NOMO-1 treated with DMSO at 0.1 percent for 48 hours (cell line): Measurements from ENCODE around the gene DPM3.
"Not testable (repeated sequence)": the region's sequence is repeated elsewhere in the genome, so short reads cannot be mapped to it uniquely, and the experiment has no call there.

Source experiments
- DNase-seq: peaks from one replicate; lab custom pipeline; 2025; ENCODE audit not compliant: unreplicated experiment; lab: John Stamatoyannopoulos, UW

The DPM3 gene

DNA sequence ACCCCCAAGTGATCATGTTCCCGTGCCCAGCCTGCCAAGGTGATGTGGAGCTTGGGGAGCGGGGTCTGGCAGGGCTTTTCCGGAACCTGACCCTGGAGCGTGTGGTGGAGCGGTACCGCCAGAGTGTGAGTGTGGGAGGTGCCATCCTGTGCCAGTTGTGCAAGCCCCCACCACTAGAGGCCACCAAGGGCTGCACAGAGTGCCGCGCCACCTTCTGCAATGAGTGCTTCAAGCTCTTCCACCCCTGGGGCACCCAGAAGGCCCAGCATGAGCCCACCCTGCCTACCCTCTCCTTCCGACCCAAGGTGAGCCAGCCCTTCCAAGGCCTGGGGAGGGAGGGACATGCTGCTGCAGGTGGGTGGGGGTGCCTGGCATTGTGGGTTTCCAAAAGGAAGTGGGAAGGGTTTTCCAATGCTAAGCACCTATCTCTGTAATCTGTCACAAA, 35.6 kb upstream of the DPM3 start:
- DNase-seq: no peak

DNA sequence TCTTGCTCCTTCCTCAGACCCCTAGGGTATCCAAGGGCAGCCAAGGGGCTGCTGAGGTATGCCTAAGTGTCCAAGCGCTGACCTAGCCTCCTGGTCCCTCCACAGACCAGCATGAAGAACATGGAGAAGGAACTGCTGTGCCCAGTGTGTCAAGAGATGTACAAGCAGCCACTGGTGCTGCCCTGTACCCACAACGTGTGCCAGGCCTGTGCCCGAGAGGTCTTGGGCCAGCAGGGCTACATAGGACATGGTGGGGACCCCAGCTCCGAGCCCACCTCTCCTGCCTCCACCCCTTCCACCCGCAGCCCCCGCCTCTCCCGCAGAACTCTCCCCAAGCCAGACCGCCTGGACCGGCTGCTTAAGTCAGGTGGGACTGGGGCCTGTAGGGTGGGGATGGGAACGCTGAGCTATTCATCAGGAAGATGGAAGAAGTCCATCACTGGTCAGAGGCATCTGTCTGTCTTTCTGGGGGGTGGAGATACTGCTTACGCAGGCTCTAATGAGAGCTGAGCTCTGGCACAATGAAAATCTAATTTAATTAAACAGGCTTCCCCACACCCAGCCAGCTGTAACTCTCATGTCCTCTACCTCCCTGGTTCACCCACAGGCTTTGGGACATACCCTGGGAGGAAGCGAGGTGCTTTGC, 35.1 kb upstream of the DPM3 start:
- DNase-seq: no peak

DNA sequence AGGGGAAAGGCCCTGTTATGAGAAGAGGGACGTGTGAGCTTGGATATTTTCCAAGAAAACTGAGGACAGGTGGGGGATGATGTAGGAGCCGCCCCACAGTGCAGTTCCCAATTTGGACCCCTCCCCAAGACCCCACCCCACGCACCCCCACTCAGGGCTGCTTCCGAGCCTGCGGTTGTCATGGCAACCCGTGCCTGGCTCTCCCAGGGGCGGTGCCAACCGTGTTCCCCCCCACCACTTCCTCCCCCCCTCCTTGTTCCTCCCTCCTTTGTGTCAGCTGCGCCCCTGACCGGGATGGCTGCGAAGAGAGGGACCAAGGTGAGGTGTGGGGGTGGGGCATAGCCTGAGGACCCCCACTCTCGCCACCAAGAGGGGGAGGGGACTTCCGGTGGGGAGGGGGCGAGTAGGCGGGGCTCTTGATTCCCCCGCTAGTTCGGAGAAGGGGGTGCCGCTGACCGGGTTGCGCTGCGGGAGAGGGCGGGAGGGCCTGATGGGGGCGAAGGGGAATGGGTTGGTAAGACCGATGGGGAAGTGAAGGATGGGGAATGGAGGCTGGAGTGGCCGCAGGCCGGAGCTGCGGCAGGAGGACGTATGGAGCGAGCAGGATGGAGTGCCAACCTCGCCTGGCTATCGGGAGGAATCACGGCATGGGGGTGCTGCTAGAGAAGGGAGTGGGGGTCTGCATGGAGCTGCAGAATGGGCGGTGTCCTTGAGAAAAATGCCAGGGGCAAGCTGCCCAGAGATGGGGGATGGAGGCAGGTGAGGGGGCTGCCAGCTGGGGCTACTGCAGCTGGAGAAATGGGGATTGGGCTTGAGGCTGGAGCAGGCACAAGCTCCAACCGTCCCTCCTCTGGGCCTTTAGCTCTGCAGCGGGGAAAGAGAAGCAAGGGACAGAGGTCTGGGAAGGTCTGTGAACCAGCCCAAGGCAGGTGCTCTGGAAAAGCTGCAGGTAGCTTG, 34.3 kb upstream of the DPM3 start:
- DNase-seq: no peak

DNA sequence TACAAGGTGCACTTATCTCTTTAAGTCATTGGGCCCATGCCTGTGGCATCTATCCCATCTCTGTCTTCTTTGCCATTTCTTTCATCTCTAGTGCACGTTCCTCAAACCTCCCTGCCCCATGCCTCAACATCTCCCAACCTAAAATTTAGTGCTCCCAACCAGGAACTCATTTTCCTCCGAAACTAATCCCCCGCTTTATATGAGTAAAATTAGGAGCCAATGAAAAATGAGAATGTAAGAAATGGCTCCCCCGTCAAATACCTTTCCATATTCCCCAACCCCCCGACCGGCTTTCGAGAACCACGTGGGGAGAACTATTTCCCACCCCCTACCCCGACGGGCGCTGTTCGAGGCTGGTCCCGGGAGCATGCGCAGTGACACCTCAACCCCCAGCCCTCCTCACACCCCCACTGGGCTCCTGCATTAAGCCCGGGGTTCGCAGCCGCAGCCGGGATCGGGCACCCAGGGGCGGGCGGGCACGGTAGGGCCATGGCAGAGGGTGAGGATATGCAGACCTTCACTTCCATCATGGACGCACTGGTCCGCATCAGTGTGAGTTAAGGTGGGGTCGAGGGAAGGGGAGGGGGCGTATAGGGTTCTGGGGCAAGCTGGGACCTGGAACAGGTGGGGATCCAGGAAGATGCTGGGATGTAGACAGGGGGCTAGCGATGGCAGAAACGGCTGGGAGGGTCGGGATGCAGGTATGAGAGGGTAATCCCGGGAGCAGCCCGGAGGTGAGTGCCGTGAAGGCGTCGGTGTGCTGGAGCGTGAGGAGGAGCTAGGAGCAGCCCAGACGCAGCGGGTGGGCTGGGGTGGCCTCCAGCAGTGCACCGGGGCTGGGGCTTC, 33.4 kb upstream of the DPM3 start, which contains the start of gene TRIM46:
TSS of gene TRIM46 (plus strand) at position 372 of the 846 bp plus-strand sequence. CDS start at position 490, 118 bp downstream.
- no peak for DNase-seq

DNA sequence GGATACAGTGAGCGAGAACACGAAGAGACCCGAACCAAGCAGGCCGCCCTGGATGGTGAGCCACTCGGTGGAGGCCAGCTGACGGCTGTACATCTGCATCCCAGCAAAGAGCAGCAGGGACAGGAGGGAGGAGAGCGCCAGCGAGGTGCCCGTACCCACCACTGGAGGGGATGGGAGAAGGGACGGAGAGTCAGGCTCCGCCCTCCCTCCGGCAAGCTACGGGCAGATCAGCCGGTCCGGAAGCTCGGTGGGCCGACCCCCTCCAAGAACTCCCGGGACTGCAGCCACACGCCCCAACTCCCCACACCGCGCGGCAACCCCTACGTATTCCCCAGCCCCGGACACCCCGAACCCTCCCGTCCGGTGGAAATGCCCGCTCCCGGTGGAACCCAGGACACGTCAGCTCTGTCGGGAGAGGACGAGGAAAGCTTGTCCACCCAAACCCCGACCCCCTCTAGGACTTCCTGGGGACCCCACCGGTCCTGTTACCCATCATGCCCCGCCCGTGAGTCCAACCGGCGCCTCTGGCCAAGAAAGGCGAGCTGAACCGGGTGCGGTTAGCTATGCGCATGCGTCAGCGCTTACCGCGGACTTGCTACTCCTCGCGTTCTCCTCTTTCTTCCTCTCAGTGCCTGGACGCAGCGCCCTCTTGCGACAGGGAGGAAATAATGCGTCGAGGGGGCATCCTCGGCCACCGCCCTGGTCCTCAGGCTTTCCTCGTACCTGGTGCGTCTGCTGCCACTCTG, 32.6 kb upstream of the DPM3 start, which contains the start of gene KRTCAP2:
TSS of gene KRTCAP2 (minus strand) at position 573 of the 746 bp plus-strand sequence. CDS start at position 493, 80 bp downstream.
- peak; percentile 95 for DNase-seq

- no peak for DNase-seq
Measured at GRCh38 chr1:155171836-155172731, 31.8 kb upstream of the DPM3 start.

DNA sequence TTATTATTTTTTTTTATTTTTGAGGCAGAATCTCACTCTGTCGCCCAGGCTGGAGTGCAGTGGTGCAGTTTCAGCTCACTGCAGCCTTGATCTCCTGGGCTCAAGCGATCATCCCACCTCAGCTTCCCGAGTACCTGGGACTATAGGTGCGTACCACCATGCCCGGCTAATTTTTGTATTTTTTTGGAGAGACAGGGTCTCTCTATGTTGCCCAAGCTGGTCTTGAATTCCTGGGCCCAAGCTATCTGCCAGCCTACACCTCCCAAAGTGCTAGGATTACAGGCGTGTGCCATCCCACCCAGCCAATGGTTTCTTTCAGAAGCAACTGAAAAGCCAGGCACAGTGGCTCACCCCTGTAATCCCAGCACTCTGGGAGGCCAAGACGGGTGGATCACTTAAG, 30.5 kb upstream of the DPM3 start:
- DNase-seq: no peak

- DNase-seq: no peak
Measured at GRCh38 chr1:155170101-155170785, 29.9 kb upstream of the DPM3 start.

- DNase-seq: no peak
Measured at GRCh38 chr1:155169541-155169940, 29.2 kb upstream of the DPM3 start.

GRCh38 chr1:155168456-155169210, 28.3 kb upstream of the DPM3 start:
- no peak for DNase-seq

GRCh38 chr1:155168105-155168445, 27.7 kb upstream of the DPM3 start:
- not testable (repeated sequence) for DNase-seq

- peak; percentile 68 for DNase-seq
Measured at GRCh38 chr1:155167166-155168104, 27.1 kb upstream of the DPM3 start.

DNA sequence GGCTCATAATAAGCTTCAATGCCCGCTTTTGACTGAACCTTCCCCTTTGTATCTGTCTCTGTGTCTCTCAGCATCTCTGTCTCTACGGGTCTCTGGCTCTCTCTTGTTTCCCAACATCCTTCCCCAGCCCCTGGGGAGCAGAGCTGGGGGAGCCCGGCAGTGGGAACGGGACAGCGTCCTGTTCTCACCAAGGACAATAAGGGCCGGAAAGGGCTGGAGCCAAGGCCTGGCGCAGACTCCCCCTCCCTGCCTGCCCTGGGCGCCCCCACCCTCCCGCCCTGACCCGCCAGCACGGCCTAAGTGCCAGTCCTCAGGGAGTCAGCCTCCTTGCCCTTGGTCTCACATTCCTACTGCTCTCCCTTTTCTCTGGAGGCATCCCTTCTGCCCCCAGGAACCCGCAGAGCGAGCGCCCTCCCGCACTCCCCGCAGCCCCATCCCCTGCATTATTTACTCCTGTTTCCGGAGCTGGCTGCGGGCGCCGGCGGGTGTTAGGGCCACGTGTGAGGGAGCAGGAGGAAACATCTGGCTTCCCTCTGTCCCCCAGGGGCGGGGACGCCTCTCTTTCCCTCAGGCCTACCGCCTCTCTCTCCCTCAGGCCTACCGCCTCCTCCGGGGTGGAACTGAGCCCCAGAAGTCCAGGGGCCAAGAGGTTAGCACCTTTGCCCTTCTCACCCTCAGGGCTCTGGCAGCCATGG, 26.3 kb upstream of the DPM3 start:
- DNase-seq: no peak

GRCh38 chr1:155166051-155166470, 25.7 kb upstream of the DPM3 start:
- no peak for DNase-seq

GRCh38 chr1:155164625-155165024, 24.3 kb upstream of the DPM3 start:
- DNase-seq: not testable (repeated sequence)

GRCh38 chr1:155163785-155164184, 23.5 kb upstream of the DPM3 start:
- not testable (repeated sequence) for DNase-seq
